ENCODE data around the gene UNK. TPM values are rescaled to one million over a fixed set of nuclear protein-coding genes. Genes with fewer than 3 reads are reported as not detected.
A peak's percentile ranks its signal among the peaks of the same experiment; 100 is the strongest.

The UNK gene
- total and polyA plus RNA-seq, 2 of the 13 experiments (the other 11 are each of a cell fraction or from before 2014, with no cell fraction given), result 31.6 to 33.0 TPM

DNA sequence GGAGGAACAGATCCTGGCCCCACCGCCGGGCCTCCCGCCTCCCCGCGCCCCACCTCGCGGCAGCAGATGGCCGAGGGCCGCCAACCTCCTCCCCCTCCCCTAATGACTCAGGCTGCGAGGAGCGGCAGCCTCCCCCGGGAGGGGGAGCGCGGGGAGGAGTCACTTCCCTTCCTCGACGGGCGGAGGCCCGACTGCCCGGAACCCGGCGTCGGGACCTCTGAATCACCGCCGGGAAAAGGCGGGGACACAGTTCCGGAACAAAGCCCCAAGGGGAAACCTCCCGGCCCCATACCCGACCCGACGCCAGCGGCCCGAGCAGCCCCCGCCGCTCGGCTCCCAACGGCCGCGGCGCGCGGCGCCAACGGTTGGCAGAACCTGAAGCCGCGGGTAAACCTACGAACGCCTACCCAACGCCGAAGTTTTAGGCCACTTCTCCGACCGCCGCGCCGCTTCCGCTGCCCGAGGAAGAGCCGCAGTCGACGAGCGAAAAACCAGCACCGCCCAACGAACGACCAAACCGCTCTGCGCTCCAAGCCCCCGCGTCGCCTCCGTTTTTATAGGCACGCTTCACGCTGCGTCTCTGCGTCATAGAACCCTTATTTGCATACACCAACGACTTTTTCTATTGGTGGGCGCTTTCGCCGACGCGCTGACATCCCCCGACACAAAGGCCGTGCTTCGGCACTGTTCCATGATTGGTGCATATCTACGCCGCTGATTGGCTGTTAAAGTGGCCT lies 5.2 kb upstream of the UNK start (continued):
- 0 out of 2 replicates have a peak, but pooled peaks have one; percentile 34 for TF ChIP-seq PRDM10 (CRISPR knock-in tag; IDR thresholded peaks at IDR 0.05; ENCODE audit: low read depth)
- no peak; the same call in 1 of the 2 replicates for TF ChIP-seq RELA (CRISPR knock-in tag; IDR thresholded peaks at IDR 0.05)
- no peak; the same call in 1 of the 2 replicates for TF ChIP-seq ZNF678 (CRISPR knock-in tag; IDR thresholded peaks at IDR 0.05)
- no peak for TF ChIP-seq ZNF572 (CRISPR knock-in tag; IDR thresholded peaks at IDR 0.05)
- peak; percentile 84; the same call in 1 of the 2 replicates for TF ChIP-seq ZNF619 (CRISPR knock-in tag; IDR thresholded peaks at IDR 0.05)
- TF ChIP-seq ZNF430 (CRISPR knock-in tag; IDR thresholded peaks at IDR 0.05), result 0 out of 2 replicates have a peak, but pooled peaks have one; percentile 58
- TF ChIP-seq, protein P1, sequence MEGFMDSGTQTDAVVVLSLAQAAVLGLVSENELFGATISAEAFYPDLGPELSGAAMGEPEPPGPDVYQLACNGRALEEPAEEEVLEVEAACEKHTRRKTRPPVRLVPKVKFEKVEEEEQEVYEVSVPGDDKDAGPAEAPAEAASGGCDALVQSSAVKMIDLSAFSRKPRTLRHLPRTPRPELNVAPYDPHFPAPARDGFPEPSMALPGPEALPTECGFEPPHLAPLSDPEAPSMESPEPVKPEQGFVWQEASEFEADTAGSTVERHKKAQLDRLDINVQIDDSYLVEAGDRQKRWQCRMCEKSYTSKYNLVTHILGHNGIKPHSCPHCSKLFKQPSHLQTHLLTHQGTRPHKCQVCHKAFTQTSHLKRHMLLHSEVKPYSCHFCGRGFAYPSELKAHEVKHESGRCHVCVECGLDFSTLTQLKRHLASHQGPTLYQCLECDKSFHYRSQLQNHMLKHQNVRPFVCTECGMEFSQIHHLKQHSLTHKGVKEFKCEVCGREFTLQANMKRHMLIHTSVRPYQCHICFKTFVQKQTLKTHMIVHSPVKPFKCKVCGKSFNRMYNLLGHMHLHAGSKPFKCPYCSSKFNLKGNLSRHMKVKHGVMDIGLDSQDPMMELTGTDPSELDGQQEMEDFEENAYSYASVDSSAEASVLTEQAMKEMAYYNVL (CRISPR knock-in tag; IDR thresholded peaks at IDR 0.05; ENCODE audit: borderline replicate concordance), result peak; percentile 58; the same call in 1 of the 2 replicates
- peak; percentile 72; the same call in 1 of the 2 replicates for TF ChIP-seq ZNF891 (CRISPR knock-in tag; IDR thresholded peaks at IDR 0.05)
- TF ChIP-seq ZNF354B (CRISPR knock-in tag; IDR thresholded peaks at IDR 0.05), result no peak
- TF ChIP-seq ZNF713 (CRISPR knock-in tag; IDR thresholded peaks at IDR 0.05), result no peak; the same call in 1 of the 2 replicates
- TF ChIP-seq BHLHE40 (IDR thresholded peaks at IDR 0.05; ENCODE audit: low read length), result peak; percentile 47
- TF ChIP-seq ZNF292 (CRISPR knock-in tag; IDR thresholded peaks at IDR 0.05; ENCODE audit: borderline replicate concordance, low read depth), result no peak; the same call in 1 of the 2 replicates
- TF ChIP-seq NCOR1 (IDR thresholded peaks at IDR 0.05; ENCODE audit: borderline replicate concordance, low read length), result peak; percentile 59; the same call in 1 of the 2 replicates
- TF ChIP-seq, protein P2, sequence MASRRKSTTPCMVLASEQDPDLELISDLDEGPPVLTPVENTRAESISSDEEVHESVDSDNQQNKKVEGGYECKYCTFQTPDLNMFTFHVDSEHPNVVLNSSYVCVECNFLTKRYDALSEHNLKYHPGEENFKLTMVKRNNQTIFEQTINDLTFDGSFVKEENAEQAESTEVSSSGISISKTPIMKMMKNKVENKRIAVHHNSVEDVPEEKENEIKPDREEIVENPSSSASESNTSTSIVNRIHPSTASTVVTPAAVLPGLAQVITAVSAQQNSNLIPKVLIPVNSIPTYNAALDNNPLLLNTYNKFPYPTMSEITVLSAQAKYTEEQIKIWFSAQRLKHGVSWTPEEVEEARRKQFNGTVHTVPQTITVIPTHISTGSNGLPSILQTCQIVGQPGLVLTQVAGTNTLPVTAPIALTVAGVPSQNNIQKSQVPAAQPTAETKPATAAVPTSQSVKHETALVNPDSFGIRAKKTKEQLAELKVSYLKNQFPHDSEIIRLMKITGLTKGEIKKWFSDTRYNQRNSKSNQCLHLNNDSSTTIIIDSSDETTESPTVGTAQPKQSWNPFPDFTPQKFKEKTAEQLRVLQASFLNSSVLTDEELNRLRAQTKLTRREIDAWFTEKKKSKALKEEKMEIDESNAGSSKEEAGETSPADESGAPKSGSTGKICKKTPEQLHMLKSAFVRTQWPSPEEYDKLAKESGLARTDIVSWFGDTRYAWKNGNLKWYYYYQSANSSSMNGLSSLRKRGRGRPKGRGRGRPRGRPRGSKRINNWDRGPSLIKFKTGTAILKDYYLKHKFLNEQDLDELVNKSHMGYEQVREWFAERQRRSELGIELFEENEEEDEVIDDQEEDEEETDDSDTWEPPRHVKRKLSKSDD (CRISPR knock-in tag; IDR thresholded peaks at IDR 0.05; ENCODE audit: low read depth), result peak; percentile 61; the same call in 1 of the 2 replicates
- TF ChIP-seq MAX (IDR thresholded peaks at IDR 0.05), result peak; percentile 81
- TF ChIP-seq MEIS2 (CRISPR knock-in tag; IDR thresholded peaks at IDR 0.05), result peak; percentile 91
- TF ChIP-seq BCL6 (CRISPR knock-in tag; IDR thresholded peaks at IDR 0.05), result peak; percentile 37; the same call in 1 of the 2 replicates
- TF ChIP-seq, protein P3, sequence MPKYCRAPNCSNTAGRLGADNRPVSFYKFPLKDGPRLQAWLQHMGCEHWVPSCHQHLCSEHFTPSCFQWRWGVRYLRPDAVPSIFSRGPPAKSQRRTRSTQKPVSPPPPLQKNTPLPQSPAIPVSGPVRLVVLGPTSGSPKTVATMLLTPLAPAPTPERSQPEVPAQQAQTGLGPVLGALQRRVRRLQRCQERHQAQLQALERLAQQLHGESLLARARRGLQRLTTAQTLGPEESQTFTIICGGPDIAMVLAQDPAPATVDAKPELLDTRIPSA (CRISPR knock-in tag; IDR thresholded peaks at IDR 0.05; ENCODE audit: borderline replicate concordance), result no peak
- TF ChIP-seq PHB2 (IDR thresholded peaks at IDR 0.05; ENCODE audit: partially characterized antibody), result no peak
- TF ChIP-seq POLR2AphosphoS2 (IDR thresholded peaks at IDR 0.05; ENCODE audit: low read depth, low read length), result peak; percentile 100

Measured in HepG2 (cell line).